D721Med (cell line): Measurements from ENCODE around the gene ST3GAL3.

ENCODE experiments used
- DNase-seq: peaks from one replicate; pipeline ENCODE4 v3.0.0; 2011; ENCODE audit warnings: low spot score; ENCODE audit not compliant: insufficient read length
- FAIRE-seq: peaks from 2 replicates; lab custom pipeline; 2011; peaks lifted over from hg19 to GRCh38; lab: Jason Lieb, UNC
- TF ChIP-seq, protein P1 (sequence below): IDR thresholded peaks from 2 replicates; pipeline ENCODE4 v1.5.1; 2012; ENCODE audit warnings: mild to moderate bottlenecking, control low read depth; ENCODE audit not compliant: insufficient read depth; ENCODE audit errors: missing control alignments

ST3GAL3 gene

DNA sequence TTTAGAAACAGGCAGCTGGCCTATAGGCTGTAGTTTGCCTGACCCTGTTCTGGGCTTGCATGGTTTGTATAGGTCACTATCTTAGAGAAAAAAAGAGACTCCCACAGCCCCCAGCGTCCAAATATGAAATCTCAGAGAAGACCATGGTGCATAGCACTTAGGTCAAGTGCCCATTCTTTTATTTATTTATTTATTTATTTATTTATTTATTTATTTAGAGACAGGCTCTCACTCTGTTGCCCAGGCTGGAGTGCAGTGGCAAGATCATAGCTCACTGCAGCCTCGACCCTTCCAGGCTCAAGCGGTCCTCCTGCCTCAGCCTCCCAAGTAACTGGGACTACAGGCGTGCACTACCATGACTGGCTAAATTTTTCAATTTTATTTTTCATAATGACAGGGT lies 175.4 kb downstream of the ST3GAL3 start:
- no peak for FAIRE-seq
- DNase-seq: no peak
- TF ChIP-seq, protein P1, sequence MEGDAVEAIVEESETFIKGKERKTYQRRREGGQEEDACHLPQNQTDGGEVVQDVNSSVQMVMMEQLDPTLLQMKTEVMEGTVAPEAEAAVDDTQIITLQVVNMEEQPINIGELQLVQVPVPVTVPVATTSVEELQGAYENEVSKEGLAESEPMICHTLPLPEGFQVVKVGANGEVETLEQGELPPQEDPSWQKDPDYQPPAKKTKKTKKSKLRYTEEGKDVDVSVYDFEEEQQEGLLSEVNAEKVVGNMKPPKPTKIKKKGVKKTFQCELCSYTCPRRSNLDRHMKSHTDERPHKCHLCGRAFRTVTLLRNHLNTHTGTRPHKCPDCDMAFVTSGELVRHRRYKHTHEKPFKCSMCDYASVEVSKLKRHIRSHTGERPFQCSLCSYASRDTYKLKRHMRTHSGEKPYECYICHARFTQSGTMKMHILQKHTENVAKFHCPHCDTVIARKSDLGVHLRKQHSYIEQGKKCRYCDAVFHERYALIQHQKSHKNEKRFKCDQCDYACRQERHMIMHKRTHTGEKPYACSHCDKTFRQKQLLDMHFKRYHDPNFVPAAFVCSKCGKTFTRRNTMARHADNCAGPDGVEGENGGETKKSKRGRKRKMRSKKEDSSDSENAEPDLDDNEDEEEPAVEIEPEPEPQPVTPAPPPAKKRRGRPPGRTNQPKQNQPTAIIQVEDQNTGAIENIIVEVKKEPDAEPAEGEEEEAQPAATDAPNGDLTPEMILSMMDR: no peak

DNA sequence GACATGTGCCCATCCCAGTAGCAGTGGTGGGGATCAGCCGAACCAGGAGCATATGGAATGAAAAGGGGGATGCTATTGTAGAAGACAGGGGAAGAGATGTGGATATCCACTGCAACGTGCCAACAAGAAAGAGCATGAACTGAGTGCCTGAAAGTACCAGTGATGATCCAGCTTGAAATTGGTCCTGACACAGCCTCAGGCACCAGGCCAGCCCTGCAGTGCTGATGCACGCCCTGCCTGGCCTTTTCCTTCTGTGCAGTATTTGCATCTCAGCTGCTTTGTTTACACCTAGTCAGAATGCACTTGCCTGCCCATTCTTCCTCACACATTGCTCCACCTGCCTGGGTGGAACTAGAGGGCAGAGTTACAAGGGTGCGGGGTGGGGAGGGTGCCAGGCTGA lies 176.0 kb downstream of the ST3GAL3 start:
- FAIRE-seq (no peak), DNase-seq (no peak)
- TF ChIP-seq, protein P1: no peak

DNA sequence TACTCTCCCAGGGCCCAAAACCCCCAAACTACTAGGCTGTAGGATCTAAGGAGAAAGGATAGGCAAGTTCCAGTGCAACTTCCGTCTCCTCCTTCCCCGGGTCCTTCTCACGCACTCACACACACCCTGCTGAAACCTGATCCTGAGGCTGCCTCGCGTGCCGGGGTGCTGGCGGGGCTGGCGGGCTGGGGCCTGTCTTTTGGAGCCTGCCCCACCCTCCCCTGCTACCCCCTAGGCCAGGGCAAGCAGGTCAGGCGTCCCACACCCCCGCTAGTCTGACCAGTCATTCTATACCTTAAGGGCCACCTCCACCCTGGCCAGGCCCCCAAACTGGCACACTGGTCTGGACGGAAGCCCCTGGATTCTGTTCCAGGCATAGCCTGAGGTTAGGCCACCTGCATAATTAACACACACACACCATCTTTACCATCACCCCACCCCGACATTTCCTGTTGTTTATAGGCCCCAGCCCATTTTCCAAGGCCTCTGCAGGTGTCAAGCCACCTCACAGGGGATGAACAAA lies 178.0 kb downstream of the ST3GAL3 start:
- FAIRE-seq: no peak
- TF ChIP-seq, protein P1: no peak

DNA sequence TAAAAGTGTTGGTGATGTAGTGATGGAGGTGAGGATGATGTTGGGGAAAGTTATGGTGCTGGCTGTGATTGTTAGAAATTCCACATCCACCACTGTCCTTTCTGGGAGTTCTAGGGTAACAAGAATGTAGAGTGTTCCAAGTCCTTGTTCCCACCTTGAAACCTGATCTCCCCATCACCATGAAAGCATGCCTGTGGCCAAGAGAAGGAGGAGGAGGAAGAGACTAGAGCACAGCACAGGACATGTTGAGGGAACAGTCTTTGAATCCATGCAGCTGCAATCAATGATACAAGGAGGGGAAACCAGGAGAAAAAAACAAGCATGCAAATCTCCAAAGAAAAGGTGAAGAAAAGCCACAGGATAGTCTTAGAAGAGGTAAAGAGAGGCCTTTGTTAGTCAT lies 180.4 kb downstream of the ST3GAL3 start:
- FAIRE-seq (no peak), DNase-seq (no peak)
- TF ChIP-seq, protein P1: no peak

More for the DNA sequence above, 178.0 kb downstream of the ST3GAL3 start:
- DNase-seq: no peak

DNA sequence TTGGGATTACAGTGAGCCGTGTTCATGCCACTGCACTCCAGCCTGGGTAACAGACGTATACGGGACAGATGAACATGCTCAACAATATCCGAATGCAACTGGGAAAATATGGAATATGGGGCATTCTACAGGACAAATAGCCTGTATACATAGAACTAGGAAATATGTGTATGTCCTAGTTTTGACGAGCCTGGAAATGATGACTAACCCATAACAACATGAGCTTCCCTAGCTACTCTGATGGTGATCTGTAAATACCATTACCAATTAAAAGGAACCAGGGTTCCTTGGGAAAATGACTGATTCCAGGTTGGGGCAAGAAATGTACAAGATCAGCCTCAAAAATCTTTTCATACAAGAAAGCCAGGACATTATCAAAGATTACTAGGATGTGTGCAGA lies 183.5 kb downstream of the ST3GAL3 start:
- DNase-seq (no peak), FAIRE-seq (no peak)
- TF ChIP-seq, protein P1: no peak

DNA sequence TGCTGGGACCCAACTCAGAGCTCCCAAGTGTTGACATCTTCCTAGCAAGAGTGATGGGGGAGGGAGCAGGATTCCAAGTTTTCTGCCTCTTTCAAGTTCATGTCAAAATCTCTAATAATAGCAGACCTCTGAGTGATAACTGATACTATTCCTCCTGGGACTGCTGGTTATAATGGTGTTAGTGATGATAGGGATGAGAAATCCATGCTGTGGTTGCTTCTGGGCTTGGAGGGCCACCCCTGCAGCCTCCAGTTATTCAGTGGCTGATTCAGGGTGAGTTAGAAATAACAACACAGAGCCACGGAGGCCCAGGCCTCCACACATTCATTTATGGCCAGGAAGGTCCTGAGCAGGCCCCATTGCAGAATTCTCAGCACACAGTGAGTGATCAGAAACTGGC lies 185.7 kb downstream of the ST3GAL3 start:
- TF ChIP-seq, protein P1: no peak
- FAIRE-seq (no peak), DNase-seq (no peak)

DNA sequence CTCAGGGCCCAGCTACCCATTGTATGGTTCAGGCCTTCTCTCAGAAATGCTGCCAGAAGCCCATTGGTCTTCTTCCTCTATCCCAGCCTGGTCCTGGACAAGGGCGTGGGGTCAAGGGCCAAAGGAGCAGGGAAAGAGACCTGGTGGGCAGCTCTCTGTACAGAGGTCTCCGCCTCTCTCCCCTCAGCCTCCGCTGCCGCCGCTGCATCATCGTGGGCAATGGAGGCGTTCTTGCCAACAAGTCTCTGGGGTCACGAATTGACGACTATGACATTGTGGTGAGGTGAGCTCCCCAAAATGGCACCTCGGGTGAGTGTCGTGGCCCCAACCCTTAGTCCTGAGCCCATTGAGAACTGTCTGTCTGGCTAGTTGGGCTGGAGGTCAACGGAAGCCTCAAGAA lies 191.6 kb downstream of the ST3GAL3 start:
- TF ChIP-seq, protein P1: no peak
- FAIRE-seq (no peak), DNase-seq (no peak)
